Measurements from ENCODE around the gene ZNF333. TPM values are rescaled to one million over a fixed set of nuclear protein-coding genes. Genes with fewer than 3 reads are reported as not detected.

Gene ZNF333
- polyA plus RNA-seq, 1 of the 3 experiments (the other 2 are of a cell fraction) = 15.2 TPM

- no peaks in the 10 kb centered on the region for H3K4me1 ChIP-seq (ENCODE audit: control insufficient read depth in 1 of 2, insufficient read depth in 2 of 2, low read depth in 1 of 2, low read length in 1 of 2)
- no peak within 1 kb of the TSS for H2AFZ ChIP-seq (ENCODE audit: low read depth)
- WGBS (ENCODE audit: low lambda C conversion rate) = 9% methylated on average over 6 of the region's 6 CpGs
- no peak within 1 kb of the TSS for H3K4me3 ChIP-seq (ENCODE audit: low read depth in 2 of 2, low read length in 1 of 2)
- no peaks in the 10 kb centered on the region for H3K79me2 ChIP-seq (ENCODE audit: insufficient read depth)
- no peak for DNase-seq
- TF ChIP-seq SMC3 (IDR thresholded peaks at IDR 0.05; ENCODE audit: low read depth, low read length) = no peak
- TF ChIP-seq FOXJ3 (CRISPR knock-in tag; IDR thresholded peaks at IDR 0.05) = no peak
- TF ChIP-seq IRF3 (IDR thresholded peaks at IDR 0.05; ENCODE audit: low read depth, low read length) = no peak
- TF ChIP-seq TEAD4 (IDR thresholded peaks at IDR 0.05; ENCODE audit: borderline replicate concordance, insufficient read depth) = no peak
- TF ChIP-seq YY1 (IDR thresholded peaks at IDR 0.05; ENCODE audit: low read depth) = no peak
- TF ChIP-seq REST (IDR thresholded peaks at IDR 0.05; ENCODE audit: low read depth, low read length) = no peak
- TF ChIP-seq CTCF (IDR thresholded peaks at IDR 0.05) = no peak
- TF ChIP-seq USF2 (IDR thresholded peaks at IDR 0.05; ENCODE audit: borderline replicate concordance, low read depth, low read length) = no peak
- H3F3A ChIP-seq (replicated peaks; ENCODE audit: insufficient read depth) = no peaks in the 10 kb centered on the region
- H3K27ac ChIP-seq (ENCODE audit: low read depth in 2 of 2, low read length in 1 of 2) = no peak within 1 kb of the TSS
- ChIA-PET CTCF (interaction anchor here (4.7 kb wide), 1 partner anchor 10 kb away, joined by 21 read pairs; no protein-coding TSS in a partner anchor), POLR2A (interaction anchor here (0.9 kb wide), 1 partner anchor 10 kb away, joined by 3 read pairs; no protein-coding TSS in a partner anchor)
- H3K9me2 ChIP-seq = no peaks in the 10 kb centered on the region
- no peak within 1 kb of the TSS for H3K9ac ChIP-seq
- no peak within 1 kb of the TSS for H3K4me2 ChIP-seq
- no peaks in the 10 kb centered on the region for H3K36me3 ChIP-seq (replicated peaks in 1 of 2; ENCODE audit: control insufficient read depth in 1 of 2, insufficient read depth in 2 of 2, low read length in 1 of 2)
- H4K20me1 ChIP-seq (ENCODE audit: insufficient read depth) = no peaks in the 10 kb centered on the region
- no peaks in the 10 kb centered on the region for H3K9me3 ChIP-seq
- H3K27me3 ChIP-seq (ENCODE audit: insufficient read depth) = peaks cover 51% of the 10 kb centered on the region; the same call in 1 of the 2 replicates
Observed at GRCh38 chr19:14674764-14675163, 15.1 kb upstream of the ZNF333 start, which contains the start of gene ADGRE3. Gene ADGRE3, minus strand, starts transcription at chr19:14674844. Its CDS starts 74 bp downstream, at chr19:14674770.
